Uterus (tissue), 2 donors: ENCODE data around the gene NBEAL2.

Experiments used
- POLR2A ChIP-seq, 2 donors: fragments of 450-650 bp; IDR thresholded peaks; one replicate each; pipeline ENCODE4 v1.6.1; 2016; ENCODE audit warnings: antibody characterized with exemption in 2 of 2, mild to moderate bottlenecking in 1 of 2, moderate library complexity in 1 of 2
- TF ChIP-seq, protein P1 (sequence below), 4 experiments: fragments of 200-600 bp in 2 of 4; fragments of 450-650 bp in 2 of 4; sonication (generic) in 2 of 4; IDR thresholded peaks; one replicate each; pipeline ENCODE4 v1.5.1; 2016 to 2019; ENCODE audit warnings: antibody characterized with exemption in 4 of 4, mild to moderate bottlenecking in 2 of 4, moderate library complexity in 1 of 4

DNA sequence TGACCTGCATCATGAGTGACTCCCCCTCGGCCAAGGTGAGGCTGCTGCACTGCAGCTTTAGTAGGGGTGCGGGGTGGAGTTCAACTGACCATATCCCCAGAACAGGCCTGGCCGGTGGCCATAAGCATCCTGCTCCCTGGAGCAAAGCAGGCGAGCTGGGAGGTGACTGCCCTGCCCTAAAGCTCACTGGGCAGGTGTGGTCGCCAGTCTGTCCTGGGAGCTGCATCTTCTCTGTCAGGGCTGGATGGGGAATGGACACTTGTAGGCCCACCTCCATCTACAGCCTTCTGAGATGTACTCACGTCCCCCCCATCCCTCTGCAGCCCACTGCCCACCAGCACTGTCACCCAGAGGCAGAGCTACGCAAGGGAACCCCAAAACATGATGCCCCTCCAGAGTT is 14.5 kb downstream of the NBEAL2 start:
- TF ChIP-seq, protein P1, sequence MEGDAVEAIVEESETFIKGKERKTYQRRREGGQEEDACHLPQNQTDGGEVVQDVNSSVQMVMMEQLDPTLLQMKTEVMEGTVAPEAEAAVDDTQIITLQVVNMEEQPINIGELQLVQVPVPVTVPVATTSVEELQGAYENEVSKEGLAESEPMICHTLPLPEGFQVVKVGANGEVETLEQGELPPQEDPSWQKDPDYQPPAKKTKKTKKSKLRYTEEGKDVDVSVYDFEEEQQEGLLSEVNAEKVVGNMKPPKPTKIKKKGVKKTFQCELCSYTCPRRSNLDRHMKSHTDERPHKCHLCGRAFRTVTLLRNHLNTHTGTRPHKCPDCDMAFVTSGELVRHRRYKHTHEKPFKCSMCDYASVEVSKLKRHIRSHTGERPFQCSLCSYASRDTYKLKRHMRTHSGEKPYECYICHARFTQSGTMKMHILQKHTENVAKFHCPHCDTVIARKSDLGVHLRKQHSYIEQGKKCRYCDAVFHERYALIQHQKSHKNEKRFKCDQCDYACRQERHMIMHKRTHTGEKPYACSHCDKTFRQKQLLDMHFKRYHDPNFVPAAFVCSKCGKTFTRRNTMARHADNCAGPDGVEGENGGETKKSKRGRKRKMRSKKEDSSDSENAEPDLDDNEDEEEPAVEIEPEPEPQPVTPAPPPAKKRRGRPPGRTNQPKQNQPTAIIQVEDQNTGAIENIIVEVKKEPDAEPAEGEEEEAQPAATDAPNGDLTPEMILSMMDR (IDR thresholded peaks at IDR 0.05) = no peak
- TF ChIP-seq POLR2A (IDR thresholded peaks at IDR 0.05) = no peak
